Cardiac muscle cell (in vitro differentiated cells and primary cell): Measurements from ENCODE around the gene C10orf71. TPM values are rescaled to one million over a fixed set of nuclear protein-coding genes. Genes with fewer than 3 reads are reported as not detected.

Source experiments
- DNase-seq, 2 donors: peaks; one replicate each; pipeline versions ENCODE4 v3.0.0 to v3.0.0-alpha.2; 2010 to 2017; ENCODE audit warnings: low read depth in 1 of 2, low spot score in 1 of 2
- H3K27ac ChIP-seq: fragments of 200-600 bp; sonication (generic); 2 replicates; pipeline ENCODE4 v1.5.1; 2016
- H3K27me3 ChIP-seq: fragments of 200-600 bp; sonication (generic); 2 replicates; pipeline ENCODE4 v1.6.0; 2016; ENCODE audit warnings: control low read depth
- H3K36me3 ChIP-seq: fragments of 200-600 bp; sonication (generic); 2 replicates; pipeline ENCODE4 v1.5.1; 2016; ENCODE audit warnings: control low read depth
- H3K4me1 ChIP-seq: fragments of 200-600 bp; sonication (generic); 2 replicates; pipeline ENCODE4 v1.8.1; 2017; ENCODE audit warnings: low read depth, mild to moderate bottlenecking, mixed run types
- H3K4me3 ChIP-seq: fragments of 200-600 bp; sonication (generic); 2 replicates; pipeline ENCODE4 v1.5.1; 2016; ENCODE audit warnings: mild to moderate bottlenecking
- H3K9me3 ChIP-seq: fragments of 200-600 bp; sonication (generic); 2 replicates; pipeline ENCODE4 v1.5.1; 2017; ENCODE audit warnings: low read depth, mild to moderate bottlenecking, control low read depth
- polyA plus RNA-seq: library from polyadenylated mRNA; unstranded; fragments of >200 nt; fragmentation: Nextera tagmentation; extraction: Ambion mirVana; gene quantifications from 2 replicates; pipeline ENCODE4 v1.2.1, GENCODE V29; 2016
- total RNA-seq: library from RNA; depleted of rRNA; stranded (reverse); fragments of >200 nt; gene quantifications from 2 replicates; pipeline ENCODE4 v1.2.3, GENCODE V29; 2016
- TF ChIP-seq, protein P1 (sequence below): IDR thresholded peaks from 2 replicates; pipeline ENCODE4 v1.5.1; 2012; ENCODE audit warnings: low read depth, mild to moderate bottlenecking, low read length

C10orf71 gene
- total and polyA plus RNA-seq, 2 experiments from 2014 or later = 4.0 to 10.2 TPM

DNA sequence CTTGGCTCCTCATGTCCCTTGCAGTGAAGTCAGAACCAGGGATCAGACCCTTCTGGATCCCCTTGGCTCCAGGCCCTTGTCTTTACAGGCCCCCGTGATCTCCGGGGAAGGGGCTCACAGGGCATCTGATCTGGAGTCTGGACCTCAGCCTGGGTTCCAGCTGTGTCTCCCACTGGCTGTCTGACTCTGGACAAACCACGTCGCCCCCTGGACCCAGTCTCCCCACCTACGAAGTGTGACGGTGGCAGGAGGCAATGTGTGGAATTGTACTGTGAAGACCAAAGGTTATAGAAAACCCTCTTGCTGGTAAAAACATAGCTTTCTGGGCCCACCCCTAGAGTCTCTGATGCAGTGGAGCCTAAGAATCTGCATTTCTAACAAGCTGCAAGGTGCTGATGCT is 15.5 kb upstream of the C10orf71 start:
- no peaks in the 10 kb centered on the region for H3K9me3 ChIP-seq
- H3K27ac ChIP-seq = no peak overlapping the region
- TF ChIP-seq, protein P1, sequence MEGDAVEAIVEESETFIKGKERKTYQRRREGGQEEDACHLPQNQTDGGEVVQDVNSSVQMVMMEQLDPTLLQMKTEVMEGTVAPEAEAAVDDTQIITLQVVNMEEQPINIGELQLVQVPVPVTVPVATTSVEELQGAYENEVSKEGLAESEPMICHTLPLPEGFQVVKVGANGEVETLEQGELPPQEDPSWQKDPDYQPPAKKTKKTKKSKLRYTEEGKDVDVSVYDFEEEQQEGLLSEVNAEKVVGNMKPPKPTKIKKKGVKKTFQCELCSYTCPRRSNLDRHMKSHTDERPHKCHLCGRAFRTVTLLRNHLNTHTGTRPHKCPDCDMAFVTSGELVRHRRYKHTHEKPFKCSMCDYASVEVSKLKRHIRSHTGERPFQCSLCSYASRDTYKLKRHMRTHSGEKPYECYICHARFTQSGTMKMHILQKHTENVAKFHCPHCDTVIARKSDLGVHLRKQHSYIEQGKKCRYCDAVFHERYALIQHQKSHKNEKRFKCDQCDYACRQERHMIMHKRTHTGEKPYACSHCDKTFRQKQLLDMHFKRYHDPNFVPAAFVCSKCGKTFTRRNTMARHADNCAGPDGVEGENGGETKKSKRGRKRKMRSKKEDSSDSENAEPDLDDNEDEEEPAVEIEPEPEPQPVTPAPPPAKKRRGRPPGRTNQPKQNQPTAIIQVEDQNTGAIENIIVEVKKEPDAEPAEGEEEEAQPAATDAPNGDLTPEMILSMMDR = no peak
- DNase-seq = no peak
- H3K36me3 ChIP-seq = no peaks in the 10 kb centered on the region
- no peaks in the 10 kb centered on the region for H3K27me3 ChIP-seq
- H3K4me1 ChIP-seq = peaks cover 23% of the 10 kb centered on the region
- no peak overlapping the region for H3K4me3 ChIP-seq

DNA sequence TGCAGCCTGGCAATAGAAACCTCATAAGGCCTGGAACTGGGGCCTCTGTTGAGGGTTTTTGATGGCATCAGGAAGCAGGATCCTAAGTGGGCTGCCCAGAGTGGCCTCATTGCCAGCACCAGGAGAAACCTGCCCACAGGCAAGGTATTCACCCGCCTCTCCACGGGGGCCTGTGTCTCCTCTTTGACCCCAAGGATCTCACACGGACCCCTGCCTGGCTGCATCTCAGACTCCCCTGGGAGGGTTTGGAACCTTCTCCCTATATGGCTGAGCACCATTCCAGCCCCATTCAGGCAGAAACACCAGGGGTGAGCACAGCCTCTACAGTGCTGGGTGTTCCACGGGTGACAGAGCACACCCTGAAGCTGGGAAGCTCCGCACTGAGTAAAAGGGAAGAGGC is 14.6 kb upstream of the C10orf71 start:
- no peaks in the 10 kb centered on the region for H3K27me3 ChIP-seq
- no peaks in the 10 kb centered on the region for H3K9me3 ChIP-seq
- H3K36me3 ChIP-seq = no peaks in the 10 kb centered on the region
- no peak overlapping the region for H3K4me3 ChIP-seq
- DNase-seq = no peak
- no peak overlapping the region for H3K27ac ChIP-seq
- TF ChIP-seq, protein P1 = no peak
- peaks cover 15% of the 10 kb centered on the region for H3K4me1 ChIP-seq

DNA sequence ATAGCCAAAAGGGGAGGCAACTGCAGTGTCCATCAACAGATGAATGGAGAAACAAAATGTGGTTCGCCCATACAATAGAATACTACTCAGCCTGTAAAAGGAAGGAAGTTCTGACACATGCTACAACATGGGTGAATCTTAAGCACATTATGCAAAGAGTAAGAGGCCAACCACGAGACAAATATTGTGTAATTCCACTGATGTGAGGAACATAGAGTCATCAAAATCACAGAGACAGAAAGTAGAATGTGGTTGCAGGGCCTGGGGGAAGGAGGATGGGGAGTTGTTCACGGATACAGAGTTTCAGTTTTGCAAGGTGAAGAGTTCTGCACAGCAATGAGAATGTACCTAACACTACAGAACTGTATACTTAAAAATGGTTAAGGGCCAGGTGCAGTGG is 13.7 kb upstream of the C10orf71 start:
- DNase-seq = no peak
- H3K27ac ChIP-seq = no peak overlapping the region
- no peaks in the 10 kb centered on the region for H3K27me3 ChIP-seq
- no peaks in the 10 kb centered on the region for H3K9me3 ChIP-seq
- TF ChIP-seq, protein P1 = no peak
- no peaks in the 10 kb centered on the region for H3K36me3 ChIP-seq
- H3K4me3 ChIP-seq = no peak overlapping the region
- H3K4me1 ChIP-seq = peaks cover 9% of the 10 kb centered on the region

DNA sequence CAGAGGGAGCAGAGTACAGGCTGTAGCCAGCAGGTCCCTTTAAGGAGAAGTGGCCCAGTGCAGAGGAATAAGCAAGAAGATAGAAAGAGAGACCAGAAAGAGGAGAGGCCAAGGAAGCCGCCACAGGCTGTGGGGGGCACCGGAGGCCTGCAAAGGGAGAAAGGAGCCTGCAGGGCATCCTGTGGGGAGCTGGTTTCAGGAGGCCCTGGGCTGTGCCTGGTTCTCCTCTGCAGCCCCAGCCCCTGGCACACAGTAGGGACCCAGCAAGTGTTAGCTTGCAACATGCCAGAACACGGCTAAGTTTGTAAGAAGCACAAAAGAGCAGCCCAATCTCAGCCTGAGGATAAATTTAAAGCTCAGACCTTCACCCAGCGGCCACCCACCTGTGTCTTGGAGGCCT is 12.3 kb upstream of the C10orf71 start:
- TF ChIP-seq, protein P1 = no peak
- Histone ChIP-seq H3K4me3 (no peak overlapping the region), H3K27me3 (no peaks in the 10 kb centered on the region), H3K4me1 (peaks cover 9% of the 10 kb centered on the region), H3K9me3 (no peaks in the 10 kb centered on the region), H3K36me3 (no peaks in the 10 kb centered on the region), H3K27ac (no peak overlapping the region)
- DNase-seq = no peak

DNA sequence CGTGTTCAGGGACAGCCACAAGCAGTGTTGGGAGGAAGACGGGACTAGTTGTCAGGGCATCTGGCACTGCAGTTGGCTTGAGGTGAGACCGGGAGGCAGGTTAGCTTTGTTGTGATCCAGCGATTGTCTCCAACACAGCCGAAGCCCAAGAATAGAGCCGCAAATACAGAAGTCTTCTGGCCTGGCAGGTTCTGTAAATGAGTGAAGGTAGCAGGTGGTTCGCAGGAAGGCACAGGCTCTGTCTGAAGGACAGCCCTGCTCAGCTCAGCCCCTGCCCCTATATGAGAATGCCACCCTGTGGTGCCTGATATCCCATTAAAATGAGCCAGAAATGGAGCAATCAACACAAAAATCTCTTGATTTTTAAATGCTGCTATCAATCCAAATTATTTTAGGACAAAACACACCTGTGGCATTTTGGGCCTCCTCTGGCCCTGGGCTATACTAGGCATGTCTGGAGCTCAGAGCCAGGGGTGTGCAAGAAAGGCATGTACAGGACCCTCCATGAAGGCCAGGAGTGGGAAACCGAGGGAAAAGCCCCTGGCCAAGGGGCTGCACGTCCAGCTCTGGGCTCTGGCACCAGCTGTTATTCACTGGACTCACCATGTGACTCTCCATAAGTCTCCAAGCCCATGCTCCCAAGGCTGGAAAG is 11.2 kb upstream of the C10orf71 start:
- H3K9me3 ChIP-seq = no peaks in the 10 kb centered on the region

More for the DNA sequence above, 11.2 kb upstream of the C10orf71 start:
- no peak overlapping the region for H3K27ac ChIP-seq
- no peaks in the 10 kb centered on the region for H3K27me3 ChIP-seq
- H3K4me3 ChIP-seq = no peak overlapping the region
- DNase-seq = no peak
- H3K36me3 ChIP-seq = no peaks in the 10 kb centered on the region
- H3K4me1 ChIP-seq = peaks cover 4% of the 10 kb centered on the region
- TF ChIP-seq, protein P1 = no peak
